CD1c-positive myeloid dendritic cell (primary cell): Measurements from ENCODE around the gene TAF1B.
A peak's percentile ranks its signal among the peaks of the same experiment; 100 is the strongest.

Experiments used
- DNase-seq: peaks from one replicate; pipeline ENCODE4 v3.0.0-alpha.2; 2016; ENCODE audit errors: extremely low spot score

TAF1B gene

DNA sequence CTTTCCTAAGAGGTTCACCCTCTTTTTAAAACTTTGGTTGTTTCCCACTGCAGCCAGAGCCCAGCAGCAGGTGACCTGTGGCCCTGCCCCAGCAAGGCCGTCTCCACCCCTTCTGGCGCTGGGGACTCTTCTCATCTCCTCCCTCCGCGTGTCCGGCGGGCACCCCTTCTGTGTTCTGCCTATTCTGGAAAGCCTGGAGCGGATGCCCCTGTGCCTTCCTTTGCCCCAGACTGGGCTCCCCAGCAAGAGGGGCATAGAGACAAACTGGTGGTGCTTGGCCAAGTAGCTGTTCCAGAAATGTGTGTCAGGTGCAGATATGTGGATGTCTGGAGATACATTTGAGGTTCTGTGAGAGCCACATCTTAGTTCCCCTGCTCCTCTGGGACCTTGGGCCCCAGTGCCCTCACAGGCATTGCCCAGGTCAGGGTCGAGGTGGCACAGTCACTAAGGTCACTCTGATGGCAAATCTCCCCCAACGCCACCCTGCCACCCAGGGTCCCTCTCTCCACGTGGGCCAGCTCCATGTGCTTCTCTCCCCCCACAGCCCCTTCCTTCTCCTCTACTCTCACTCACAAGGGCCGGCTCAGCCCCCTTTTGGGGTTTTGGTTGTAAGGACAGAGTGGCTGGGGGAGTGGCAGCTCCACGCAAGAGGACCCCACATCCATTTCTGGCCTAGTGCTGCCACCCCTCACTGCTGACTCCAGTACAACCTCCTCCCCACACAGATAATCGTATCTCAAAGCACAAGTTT, 35.5 kb upstream of the TAF1B start:
- DNase-seq = no peak

DNA sequence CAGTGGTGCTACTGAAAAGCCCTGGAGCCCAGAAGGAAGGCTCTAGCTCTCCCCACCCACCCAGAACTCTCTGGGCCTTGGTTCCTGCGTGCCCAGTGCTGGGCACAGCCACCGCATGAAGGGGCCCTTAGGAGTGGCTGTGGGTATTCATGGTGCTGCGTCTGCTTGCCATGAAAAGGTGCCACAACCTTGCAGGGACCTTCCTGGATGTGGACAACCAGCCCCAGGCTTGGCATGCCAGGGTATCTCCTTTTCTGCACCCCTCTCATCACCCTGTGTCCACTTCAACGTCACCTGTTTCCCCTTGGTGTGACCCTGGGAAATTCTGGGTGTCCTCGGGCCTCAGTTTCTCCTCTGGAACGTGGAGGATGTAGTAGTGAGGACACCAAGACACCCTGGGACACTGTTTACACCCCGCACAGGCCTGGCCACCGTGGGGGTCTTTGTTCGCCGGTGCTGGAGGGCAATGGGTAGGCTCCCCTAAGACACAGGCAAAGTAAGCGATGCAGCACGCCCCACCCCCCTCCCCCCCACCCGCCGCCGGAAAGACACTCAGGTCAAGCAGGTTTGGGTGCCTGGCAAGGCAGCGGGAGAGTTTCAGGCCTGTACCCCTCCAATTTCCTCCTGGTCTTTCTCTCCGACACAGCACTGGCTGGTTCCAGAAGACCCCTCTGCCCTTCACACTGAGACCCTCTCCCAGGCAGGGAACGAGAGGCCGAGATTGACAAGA, 34.8 kb upstream of the TAF1B start:
- DNase-seq = no peak

DNA sequence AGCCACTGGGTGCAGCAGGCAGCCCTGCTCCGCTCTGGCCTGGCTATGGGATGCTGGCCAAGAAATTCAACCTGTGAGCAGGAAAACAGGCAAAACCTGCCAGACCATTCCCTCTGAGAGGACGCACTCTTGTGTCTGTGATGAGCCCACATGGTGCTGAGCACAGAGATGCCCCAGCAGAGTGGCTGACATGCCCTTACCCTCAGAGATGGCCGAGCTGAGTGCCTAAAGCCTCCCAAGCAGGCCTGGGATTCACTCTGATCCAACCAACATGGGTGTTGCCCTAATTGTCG, 34.3 kb upstream of the TAF1B start:
- no peak for DNase-seq

DNA sequence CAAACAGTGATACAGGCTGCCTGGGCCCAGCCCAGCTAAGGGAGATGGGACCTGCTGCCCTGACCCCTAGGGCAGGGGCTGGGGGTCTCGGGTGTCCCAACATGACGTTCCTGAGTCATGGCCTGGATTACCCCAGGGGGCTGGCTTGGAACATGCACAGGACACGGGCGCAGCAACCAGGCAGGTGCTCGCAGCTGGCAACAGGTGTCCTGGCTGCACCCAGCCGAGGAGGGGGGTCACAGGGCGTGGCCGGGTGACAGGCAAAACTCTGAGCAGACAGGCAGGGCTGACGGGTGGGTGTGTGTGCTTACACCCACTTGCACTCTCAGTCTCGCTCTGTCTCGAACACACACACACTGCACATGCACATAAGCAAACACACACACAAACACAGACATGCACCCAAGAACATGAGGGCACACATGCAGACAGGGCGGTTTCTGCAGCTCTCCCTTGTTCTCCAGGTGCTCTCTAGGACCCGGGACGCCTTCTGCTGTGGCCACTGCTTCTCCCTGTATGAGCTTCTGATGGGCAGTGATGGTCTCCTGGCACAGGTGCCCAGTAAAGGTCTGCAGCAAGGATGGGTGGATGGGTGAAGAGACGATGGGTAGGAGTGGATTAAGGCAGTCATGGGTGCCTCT, 33.7 kb upstream of the TAF1B start:
- DNase-seq = no peak

DNA sequence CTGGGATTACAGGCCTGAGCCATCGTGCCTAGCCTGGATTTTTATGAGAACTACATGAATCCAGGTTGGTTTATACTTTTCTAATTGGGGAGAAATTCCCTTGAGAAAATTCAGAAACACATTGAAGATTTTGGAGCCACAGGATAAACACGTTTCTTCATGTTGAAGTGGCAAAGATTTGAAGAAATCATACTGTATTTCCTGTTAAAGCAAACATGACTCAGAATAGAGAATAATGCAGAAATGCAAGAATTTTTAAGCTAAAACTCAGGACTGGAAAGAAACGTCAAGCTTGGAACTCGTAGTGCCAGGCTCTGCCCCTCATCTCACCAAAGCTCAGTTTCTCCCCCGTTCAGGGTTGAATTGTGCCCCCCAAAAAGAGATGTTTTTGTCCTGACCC, 32.1 kb upstream of the TAF1B start:
- DNase-seq = no peak

DNA sequence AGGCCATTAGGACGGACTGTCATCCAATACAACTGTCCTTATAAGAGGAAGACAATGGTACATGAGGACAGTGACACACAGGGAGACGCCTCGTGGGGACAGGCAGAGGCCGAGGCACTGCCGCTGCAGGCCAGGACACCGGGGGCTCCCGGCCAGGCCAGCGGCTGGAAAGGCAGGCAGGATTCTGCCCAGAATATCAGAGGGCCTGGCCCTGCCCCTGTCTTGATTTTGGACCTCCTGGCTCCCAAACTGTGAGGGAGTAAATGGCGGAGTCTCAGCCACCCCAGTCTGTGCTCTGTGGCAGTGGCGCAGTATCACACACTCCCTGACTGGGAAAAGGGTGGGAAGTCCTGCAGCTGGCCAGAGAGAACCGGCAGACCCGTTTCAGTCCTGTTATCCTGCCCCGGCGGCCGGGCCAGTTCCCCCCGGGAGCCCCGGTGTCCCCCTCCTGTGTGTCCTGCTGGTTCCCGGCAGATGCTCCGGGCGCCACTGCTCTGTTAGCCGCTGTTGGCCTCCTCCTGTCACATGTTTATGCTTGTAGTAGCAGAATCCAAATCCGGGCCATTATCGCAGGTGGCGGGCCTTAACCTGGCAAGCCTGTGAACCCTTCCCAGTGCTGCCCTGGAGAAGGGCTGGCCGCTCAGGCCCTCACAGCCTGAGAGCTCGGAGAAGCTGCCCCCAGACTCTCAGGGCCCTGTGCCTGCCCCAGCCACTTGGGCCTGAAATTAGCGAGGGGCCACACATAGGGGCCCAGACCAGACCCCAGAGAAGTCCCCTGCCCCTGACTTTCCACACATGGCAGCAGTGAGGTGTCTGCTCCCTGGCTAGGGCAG, 31.4 kb upstream of the TAF1B start:
- no peak for DNase-seq

DNA sequence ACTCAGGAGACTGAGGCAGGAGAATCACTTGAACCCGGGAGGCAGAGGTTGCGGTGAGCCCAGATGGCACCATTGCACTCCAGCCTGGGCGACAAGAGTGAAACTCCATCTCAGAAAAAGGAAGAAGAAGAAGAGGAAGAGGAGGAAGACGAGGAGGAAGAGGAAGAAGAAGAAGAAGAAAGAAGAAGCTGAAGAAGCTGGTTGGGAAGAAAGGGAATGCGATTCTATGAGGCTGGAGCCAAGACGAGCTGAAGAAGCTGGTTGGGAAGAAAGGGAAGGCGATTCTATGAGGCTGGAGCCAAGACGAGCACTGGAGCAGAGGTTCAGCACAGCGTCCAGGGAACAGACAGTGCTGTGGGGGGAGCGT, 30.3 kb upstream of the TAF1B start:
- no peak for DNase-seq

DNA sequence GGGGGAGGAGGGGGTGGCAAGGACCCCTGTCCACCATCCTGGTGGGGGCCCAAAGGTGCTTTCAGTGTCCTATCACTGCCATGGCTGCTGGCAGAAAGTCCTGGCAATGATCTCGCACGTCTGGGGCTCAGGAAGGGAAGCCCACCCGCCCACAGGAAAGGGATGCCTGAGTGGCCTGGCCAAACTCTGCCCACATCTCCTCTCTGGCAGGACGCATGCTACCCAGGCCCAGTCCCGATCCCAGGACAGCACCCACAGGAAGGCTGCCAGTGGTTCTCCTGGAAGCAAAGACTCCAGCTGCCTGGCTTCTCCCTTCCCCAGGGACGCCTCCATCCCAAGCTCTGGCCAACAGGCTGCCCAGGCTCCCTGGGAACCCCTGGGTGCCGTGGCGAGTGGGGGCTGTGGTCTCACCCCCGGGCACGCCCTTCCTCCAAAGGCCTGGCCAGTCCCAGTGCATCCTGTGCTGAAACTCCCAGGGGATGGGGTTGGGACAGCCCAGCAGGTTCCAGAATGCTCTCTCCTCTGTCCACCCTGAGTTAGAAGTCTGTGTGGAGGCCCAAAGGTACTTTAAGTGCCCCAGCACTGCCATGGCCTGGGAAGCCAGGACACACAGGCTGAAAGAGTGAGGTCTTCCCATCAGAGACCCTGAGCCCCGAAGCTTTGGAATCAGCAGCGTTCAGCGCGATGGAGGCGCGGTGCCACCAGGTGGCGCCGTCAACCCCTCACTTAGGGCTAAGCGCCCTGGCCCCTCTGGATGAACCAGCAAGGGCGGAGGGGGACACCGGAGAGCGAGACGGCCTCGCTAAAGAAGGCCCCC, 29.8 kb upstream of the TAF1B start:
- DNase-seq = peak; percentile 73

DNA sequence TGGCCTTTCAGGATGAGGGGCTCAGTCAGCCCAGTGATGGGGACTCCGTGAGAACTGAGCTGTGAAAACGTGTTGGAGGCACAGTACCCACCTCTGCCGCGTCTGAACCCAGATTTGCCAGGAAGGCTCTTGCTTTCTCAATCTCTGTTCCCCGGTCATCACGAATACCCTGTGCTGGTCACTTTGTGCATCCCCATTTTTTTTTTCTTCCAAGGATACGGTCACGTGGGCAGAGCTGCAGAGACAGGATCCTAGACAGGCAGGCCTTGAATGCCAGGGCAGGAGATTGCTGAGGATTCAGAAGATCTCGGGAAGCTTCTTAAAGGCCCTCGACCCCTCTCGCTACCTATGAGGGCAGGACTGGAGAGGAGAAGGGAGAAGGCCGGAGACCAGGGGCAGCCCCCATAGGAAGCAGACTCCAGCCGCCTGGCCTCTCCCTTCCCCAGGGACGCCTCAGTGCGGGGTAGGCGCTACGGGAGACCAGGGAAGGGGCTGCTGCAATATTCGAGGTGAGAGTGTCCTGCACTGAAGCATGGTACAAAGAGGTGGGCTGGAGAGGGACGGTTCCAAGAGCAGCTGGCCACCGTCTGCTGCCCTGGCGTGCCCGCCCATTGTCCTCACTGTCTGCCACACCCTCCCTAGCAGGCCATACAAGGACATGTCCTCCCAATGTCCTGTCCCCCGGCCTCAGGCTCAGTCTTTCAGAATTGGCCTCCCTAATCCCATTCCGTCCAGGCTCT, 29.0 kb upstream of the TAF1B start:
- DNase-seq = no peak

DNA sequence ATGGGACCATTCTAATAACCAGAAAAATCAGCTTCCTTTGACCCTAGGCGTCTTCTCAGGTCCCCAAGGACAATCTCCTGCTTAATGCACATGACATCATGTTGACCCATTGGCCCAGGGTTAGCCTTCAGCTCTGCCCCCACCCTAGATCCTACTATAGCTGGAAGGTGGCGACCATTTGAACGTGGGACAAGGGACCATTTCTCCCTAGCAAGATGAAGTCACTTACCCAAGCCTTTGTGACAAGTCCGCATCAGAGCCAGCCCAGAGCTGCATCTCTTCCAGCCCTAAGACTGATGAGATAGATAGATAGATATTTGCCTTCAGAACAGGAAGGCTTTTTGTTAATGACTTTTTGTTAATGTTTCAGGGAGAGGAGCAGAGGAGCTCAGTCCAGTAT, 28.2 kb upstream of the TAF1B start:
- no peak for DNase-seq

DNA sequence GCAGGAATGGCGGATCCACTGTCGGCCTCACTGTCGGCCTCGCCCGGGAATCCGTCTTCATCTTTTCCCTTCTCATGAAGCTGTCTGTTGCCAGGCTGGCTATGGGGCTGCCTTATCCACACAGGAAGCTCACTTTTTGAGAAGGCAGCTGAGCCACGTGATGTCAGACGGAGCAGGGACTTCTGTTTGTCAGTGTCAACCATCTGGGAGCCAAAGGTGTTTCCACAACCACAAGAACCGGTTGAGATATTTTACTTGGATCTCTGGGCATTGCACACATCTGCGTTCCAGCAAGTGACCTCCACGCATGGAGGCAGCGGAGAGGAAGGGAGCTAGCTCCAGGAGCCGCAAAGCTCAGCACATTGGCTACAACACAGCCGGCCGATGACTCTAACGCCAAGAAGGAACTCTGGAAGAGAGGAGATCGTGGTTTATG, 27.4 kb upstream of the TAF1B start:
- no peak for DNase-seq

DNA sequence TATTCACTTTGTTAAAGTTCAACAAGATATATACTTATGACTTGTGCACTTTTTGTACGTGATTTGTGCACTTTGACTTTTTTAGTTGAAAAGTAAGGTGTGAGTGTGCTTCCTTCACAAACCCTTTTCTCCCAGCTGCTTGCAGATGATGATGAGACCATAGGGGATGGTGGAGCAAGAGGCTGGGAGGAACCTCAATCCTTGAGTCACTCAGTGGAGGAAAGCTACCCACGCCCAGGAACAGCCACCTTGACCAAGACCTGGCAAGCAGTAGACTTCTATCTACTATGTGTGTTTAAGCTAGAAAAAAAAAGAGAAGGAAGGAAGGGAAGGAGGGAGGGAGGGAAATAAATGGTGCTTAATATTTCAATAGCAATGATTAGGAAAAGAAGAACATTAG, 25.2 kb upstream of the TAF1B start:
- DNase-seq = no peak

DNA sequence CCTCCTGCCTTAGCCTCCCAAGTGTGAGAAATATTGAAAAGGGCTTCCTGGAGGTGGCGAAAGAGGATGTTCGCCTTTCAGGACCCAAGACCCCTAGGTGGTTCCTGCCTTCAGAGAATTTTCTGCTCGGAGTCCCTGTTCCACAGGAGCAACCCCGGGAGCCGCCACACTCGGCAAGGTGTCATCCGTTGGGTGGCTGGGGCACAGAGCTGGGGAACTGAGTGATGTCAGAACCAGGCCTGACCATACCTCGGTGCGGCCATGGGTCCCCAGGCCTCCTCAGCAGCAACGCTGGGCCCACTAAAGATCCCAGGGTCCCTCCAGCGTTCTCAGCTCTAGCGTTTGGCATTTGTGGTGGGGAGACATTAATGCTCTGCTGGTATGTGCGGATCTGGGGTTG, 23.7 kb upstream of the TAF1B start:
- DNase-seq = no peak

DNA sequence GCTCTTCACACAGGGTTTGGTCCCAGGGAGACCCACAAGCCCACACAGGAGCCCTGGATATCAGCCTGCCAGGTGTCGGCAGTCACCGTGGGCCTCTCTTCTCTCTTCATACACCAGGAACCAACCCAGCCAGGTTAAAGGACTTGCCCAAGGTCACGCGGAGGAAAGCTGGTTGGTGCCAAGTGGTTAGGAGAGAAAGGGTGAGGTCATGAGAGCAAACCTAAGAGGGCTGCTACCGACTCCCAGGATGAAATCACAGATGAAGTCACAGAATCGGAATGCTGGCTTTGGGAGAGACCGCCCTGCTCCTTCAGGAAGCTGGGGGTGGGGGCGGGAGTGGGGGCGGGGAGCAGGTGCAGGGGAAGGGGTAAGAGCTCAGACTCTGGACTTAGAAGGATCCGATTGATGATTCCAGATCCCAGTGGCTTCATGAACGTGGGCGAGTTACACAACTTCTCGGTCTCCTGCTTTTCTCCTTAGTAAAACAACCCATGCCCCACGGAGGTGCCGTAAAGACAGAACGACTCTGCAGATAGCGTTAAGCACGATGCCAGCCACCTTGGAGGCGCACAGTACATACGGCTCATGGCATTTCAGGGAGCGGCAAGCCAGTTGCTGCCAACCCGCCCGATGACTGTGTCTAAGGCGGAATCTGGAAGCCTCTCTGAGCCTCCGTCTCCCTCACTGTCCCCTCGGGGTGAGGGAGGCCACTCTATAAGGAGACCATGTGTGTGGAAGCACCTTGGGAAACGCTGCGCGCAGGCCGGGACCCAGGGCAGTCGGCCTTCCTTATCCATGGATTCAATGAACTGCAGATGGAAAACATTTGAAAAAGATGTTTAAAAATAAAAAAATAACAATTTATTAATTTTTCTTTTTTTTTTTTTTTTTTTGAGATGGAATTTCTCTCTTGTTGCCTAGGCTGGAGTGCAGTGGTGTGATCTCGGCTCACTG, 23.0 kb upstream of the TAF1B start:
- no peak for DNase-seq

DNA sequence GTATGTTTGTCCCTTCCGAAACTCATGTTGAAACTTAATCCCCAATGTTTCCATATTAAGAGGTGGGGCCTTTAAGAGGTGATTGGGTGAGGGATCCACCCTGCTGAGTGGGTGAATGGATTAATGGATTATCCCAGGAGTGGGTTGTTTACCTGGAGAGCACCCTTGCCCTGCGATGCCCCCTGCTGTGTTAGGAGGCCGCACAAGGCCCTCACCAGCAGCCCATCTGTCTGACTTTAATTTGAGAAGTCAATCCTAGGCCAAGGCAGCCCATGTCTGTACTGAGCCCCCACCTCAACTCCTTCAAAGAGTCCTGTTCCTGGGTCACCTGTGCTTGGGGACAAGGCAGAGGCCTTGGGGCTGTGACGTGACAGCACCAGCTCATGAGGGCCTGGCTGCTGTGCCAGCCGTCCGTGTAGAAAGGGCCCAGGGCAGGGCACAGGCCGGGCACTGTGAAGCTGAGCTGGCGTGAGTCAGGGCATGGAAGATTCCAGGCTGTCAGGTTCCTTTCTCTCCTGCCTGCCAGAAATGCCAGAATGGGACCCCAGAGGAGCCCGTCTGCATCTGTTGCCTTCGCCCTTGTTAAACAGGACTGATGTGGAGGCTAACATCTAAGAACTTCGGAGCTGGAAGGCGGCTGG, 21.3 kb upstream of the TAF1B start:
- no peak for DNase-seq

DNA sequence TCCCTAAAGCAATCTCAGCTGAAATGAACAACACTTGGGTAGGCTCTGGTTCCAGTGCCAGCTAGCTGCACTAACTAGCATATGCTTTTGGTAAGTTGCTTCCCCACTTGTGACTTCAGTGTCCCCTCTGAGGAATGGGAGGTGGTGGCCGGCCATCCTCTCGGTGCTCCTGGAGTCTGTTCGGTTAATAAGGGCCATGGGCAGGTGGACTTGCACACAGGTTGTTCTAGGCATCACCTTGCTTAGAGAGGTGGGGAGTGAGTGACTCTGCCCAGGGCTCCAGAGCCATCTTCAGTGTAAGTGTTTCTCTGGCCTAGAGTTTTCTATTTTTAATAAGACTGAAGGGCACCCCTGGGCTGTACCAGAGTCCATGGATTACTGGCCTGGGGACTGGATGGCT, 18.8 kb upstream of the TAF1B start:
- DNase-seq = no peak

DNA sequence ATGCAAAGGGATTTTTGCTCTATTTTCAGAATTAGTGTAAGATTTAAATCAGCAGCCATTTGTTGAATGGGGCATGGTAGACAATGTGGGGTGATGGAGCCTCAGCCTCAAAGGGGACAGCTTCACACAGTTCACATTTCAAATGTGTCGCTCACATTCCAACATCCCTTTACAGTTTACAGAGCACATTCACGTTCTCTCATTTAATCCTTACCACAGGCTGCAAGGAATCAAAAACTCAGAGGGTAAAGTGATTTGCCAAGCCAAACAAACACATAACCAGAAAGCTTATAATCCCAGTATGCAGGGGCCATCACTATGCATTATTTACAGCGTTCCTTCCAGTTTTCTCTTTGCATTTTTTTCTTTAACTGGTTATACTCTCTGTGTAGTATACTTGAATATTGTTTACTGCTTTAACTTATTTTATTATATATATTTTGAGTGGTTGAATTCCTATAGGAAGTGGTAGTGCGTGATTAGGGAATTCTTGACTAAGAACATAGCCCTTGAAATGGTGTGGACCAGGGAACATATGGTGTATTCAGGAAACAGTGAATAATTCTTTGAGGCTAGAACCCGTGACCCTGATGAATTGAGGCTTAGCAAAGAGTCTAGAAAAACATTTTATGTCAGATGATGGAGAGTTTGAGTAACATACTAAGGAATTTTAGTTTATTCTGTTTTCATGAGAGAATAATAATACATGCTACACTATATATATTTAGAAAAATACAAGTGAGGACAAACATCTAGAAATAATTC, 18.1 kb upstream of the TAF1B start:
- DNase-seq = no peak

DNA sequence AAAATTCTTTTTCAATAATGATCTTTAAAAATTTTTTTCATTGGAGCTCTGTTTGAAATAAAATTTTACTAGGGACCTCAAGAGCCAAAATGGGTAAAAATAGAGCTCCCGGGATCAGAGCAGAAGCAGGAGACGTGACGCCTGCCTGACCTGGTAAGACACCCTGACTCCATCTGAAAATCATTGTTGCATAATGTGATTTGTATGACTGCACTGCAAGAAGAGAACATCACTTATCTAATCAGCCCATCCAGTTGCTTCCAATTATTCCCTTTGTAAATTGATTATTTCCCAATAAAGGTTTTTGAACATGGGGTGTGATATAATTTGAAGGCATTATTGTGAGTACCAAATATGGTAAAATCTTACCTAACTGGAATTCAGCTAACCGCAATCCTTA, 17.1 kb upstream of the TAF1B start:
- DNase-seq = no peak
